ENCODE measurements around the gene KCNC3.
A peak's percentile ranks its signal among the peaks of the same experiment; 100 is the strongest.

Gene KCNC3

DNA sequence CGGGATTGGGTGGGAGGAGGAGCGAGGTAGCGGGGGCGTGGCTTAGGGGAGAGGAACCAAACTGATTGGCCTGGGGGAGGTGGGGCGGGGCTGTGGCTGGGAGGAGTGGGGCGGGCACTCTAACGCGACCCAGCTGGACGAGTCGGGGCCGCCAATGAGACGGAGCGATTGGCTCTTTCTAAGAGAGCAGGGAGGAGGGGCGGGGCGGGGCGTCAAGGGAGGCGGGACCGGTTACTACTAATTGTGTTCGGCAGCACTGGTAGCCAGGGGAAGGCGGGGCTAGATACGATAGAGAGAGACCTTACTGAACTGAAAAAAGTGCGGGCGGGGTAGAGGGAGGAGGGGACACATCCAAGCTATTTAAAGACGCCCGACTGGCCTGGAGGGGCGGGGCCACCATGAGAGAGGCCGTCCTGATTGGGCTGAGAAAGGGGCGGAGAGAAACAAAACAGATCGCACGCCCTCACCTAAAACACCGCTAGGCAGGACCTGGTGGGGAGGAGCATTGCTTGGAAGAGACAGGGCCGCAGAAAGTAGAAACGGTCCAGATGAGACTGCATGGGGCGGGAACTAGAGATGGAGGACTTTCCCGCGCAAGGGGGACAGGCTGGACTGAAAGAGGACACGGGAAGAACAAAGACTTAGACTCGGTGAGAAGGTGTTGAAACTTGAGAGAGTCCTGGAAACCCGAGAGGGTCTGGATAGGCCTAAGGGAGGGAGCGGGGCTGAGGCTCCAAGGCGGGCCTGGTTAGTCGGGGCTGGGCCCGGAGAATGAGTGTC lies at the start of gene KCNC3:
TSS of gene KCNC3 (minus strand) at position 232 of the 780 bp plus-strand sequence. CDS start 295 bp downstream, outside the sequence.
- peak within 1 kb of the TSS; percentile 84 for H3K27ac Mint-ChIP-seq
- H3K9me3 Mint-ChIP-seq, result peaks cover 6% of the 10 kb centered on the region
- peaks cover 65% of the 10 kb centered on the region for H3K27me3 Mint-ChIP-seq
- peaks cover 64% of the 10 kb centered on the region for H3K4me1 Mint-ChIP-seq (ENCODE audit: low read depth)
- peaks cover 9% of the 10 kb centered on the region for H3K36me3 Mint-ChIP-seq (ENCODE audit: low read depth)
- peak within 1 kb of the TSS; percentile 84 for H3K4me3 Mint-ChIP-seq

DNA sequence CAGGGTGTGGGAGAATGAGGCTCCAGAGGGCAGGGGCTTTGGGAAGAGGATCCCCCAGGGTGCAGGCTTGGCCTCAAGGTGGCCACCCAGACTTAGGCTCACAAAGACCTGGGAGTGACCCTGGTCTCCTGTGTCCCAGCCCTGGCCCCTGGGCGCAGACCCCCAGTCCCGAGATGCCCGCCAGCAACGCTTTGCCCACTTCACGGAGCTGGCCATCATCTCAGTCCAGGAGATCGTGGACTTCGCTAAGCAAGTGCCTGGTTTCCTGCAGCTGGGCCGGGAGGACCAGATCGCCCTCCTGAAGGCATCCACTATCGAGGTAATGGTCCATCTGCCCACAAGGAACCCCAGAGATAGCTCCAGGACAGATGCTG lies 49.7 kb upstream of the KCNC3 start:
- no peaks in the 10 kb centered on the region for H3K9me3 Mint-ChIP-seq
- H3K4me1 Mint-ChIP-seq (ENCODE audit: low read depth), result peaks cover 31% of the 10 kb centered on the region
- peaks cover 43% of the 10 kb centered on the region for H3K36me3 Mint-ChIP-seq (ENCODE audit: low read depth)
- no peaks in the 10 kb centered on the region for H3K27me3 Mint-ChIP-seq
- no peak overlapping the region for H3K4me3 Mint-ChIP-seq
- H3K27ac Mint-ChIP-seq, result no peak overlapping the region

DNA sequence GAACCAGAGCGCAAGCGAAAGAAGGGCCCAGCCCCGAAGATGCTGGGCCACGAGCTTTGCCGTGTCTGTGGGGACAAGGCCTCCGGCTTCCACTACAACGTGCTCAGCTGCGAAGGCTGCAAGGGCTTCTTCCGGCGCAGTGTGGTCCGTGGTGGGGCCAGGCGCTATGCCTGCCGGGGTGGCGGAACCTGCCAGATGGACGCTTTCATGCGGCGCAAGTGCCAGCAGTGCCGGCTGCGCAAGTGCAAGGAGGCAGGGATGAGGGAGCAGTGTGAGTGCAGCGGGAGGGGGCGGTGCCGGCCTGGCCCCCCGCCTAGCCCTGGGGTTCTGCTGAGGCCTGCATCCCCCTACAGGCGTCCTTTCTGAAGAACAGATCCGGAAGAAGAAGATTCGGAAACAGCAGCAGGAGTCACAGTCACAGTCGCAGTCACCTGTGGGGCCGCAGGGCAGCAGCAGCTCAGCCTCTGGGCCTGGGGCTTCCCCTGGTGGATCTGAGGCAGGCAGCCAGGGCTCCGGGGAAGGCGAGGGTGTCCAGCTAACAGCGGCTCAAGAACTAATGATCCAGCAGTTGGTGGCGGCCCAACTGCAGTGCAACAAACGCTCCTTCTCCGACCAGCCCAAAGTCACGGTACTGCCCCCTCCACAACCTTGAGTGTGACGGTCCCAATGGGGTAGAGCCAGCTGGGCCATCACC lies 49.1 kb upstream of the KCNC3 start:
- H3K4me1 Mint-ChIP-seq (ENCODE audit: low read depth), result peaks cover 26% of the 10 kb centered on the region
- no peaks in the 10 kb centered on the region for H3K27me3 Mint-ChIP-seq
- H3K9me3 Mint-ChIP-seq, result no peaks in the 10 kb centered on the region
- peaks cover 40% of the 10 kb centered on the region for H3K36me3 Mint-ChIP-seq (ENCODE audit: low read depth)
- H3K4me3 Mint-ChIP-seq, result peak overlapping the region; percentile 35
- H3K27ac Mint-ChIP-seq, result no peak overlapping the region

DNA sequence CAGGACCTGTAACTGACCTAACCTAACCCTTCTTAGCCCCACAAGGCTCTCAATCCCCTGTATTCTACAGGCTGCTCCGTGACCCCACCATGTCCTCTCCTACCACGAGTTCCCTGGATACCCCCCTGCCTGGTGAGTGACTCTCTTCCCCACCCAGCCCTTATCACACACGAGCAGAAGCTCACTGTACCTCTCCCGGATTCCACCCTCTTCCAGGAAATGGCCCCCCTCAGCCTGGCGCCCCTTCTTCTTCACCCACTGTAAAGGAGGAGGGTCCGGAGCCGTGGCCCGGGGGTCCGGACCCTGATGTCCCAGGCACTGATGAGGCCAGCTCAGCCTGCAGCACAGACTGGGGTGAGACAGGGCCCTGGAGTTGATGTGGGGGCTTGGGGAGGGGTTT lies 48.3 kb upstream of the KCNC3 start:
- Mint-ChIP-seq H3K36me3 (ENCODE audit: low read depth) (peaks cover 35% of the 10 kb centered on the region), H3K4me3 (peak overlapping the region; percentile 90), H3K27me3 (no peaks in the 10 kb centered on the region), H3K4me1 (ENCODE audit: low read depth) (peaks cover 23% of the 10 kb centered on the region), H3K27ac (no peak overlapping the region), H3K9me3 (no peaks in the 10 kb centered on the region)

DNA sequence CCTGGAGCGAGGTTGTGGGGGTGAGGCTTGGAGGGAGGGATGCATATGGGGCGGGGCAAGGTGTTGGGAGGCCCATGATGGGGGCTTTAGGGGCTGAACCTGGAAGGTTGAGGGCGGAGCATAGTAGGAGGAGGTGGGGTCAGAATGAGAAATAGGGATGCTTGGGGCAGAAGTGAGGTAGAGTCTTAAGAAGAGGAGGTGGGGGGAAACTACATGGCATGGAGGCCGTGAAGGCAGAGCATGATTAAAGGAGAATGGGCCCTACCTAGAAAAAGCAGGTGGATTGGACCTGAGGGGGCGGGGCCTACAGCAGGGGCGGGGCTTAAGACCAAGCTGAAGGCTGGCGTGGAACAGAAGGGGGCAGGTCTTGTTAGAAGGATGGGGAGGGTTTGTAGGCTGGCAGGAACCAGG lies 47.9 kb upstream of the KCNC3 start:
- no peaks in the 10 kb centered on the region for H3K9me3 Mint-ChIP-seq

DNA sequence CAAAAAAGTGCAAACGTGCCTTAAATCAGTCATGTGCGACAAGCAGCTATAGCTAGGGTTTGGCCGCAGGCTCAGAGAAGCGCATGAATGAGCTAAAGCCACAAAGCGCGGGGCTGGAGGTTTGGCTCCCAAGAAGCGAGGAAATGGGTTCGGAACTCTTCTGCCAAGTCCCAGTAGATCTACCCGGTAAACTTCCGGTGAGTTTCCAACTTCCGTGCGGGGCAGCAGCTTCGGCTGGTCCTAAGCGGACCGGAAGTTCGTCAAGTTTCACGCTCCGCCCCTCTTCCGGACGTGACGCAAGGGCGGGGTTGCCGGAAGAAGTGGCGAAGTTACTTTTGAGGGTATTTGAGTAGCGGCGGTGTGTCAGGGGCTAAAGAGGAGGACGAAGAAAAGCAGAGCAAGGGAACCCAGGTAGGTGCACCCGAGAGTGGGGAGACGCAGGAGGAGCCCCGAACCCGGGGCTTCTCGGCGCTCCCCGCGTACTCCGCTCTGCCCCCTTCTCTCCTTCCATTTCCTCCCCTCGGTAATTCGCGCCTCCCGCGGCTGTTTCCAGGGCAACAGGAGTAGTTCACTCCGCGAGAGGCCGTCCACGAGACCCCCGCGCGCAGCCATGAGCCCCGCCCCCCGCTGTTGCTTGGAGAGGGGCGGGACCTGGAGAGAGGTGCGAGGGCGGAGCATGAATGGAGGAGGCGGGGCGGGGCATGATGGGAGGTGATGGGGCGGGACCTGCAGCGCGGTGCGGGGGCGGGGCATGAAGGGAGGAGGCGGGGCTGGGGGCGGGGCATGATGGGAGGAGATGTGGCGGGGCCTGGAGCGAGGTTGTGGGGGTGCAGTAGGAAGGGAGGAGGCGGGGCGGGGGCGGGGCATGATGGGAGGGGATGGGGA lies 47.2 kb upstream of the KCNC3 start, which contains the start of gene NR1H2:
TSS of gene NR1H2 (plus strand) at position 292 of the 885 bp plus-strand sequence. CDS start 1,149 bp downstream, outside the sequence.
- Mint-ChIP-seq H3K9me3 (no peaks in the 10 kb centered on the region), H3K4me1 (ENCODE audit: low read depth) (peaks cover 23% of the 10 kb centered on the region), H3K36me3 (ENCODE audit: low read depth) (peaks cover 34% of the 10 kb centered on the region), H3K27ac (peak within 1 kb of the TSS; percentile 94), H3K4me3 (peak within 1 kb of the TSS; percentile 90), H3K27me3 (no peaks in the 10 kb centered on the region)

More for the DNA sequence above, 47.9 kb upstream of the KCNC3 start:
- Mint-ChIP-seq H3K4me3 (peak overlapping the region; percentile 90), H3K36me3 (ENCODE audit: low read depth) (peaks cover 35% of the 10 kb centered on the region), H3K27me3 (no peaks in the 10 kb centered on the region), H3K27ac (peak overlapping the region; percentile 65), H3K4me1 (ENCODE audit: low read depth) (peaks cover 23% of the 10 kb centered on the region)

DNA sequence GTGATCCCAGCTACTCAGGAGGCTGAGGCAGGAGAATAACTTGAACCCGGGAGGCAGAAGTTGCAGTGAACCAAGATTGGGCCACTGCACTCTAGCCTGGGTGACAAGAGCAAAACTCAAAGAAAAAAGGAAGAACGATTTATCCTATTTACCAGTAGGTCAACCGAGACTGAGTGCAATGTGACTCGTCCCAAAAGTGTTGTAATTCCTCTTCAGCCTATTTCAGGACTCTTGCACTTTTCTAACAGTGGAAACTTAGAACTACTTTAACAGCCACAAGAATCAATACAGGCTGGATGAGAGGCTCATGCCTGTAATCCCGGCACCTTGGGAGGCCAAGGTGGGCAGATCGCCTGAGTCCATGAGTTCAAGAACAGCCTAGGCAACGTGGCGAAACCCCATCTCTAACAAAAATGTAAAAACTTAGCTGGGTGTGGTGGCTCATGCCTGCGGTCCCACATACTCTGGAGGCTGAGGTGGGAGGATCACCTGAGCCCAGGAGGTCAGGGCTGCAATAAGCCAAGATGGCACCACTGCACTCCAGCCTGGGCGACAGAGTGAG lies 42.8 kb upstream of the KCNC3 start:
- Mint-ChIP-seq H3K4me3 (no peak overlapping the region), H3K9me3 (no peaks in the 10 kb centered on the region), H3K27me3 (no peaks in the 10 kb centered on the region), H3K4me1 (ENCODE audit: low read depth) (peaks cover 38% of the 10 kb centered on the region), H3K36me3 (ENCODE audit: low read depth) (no peaks in the 10 kb centered on the region), H3K27ac (no peak overlapping the region)

DNA sequence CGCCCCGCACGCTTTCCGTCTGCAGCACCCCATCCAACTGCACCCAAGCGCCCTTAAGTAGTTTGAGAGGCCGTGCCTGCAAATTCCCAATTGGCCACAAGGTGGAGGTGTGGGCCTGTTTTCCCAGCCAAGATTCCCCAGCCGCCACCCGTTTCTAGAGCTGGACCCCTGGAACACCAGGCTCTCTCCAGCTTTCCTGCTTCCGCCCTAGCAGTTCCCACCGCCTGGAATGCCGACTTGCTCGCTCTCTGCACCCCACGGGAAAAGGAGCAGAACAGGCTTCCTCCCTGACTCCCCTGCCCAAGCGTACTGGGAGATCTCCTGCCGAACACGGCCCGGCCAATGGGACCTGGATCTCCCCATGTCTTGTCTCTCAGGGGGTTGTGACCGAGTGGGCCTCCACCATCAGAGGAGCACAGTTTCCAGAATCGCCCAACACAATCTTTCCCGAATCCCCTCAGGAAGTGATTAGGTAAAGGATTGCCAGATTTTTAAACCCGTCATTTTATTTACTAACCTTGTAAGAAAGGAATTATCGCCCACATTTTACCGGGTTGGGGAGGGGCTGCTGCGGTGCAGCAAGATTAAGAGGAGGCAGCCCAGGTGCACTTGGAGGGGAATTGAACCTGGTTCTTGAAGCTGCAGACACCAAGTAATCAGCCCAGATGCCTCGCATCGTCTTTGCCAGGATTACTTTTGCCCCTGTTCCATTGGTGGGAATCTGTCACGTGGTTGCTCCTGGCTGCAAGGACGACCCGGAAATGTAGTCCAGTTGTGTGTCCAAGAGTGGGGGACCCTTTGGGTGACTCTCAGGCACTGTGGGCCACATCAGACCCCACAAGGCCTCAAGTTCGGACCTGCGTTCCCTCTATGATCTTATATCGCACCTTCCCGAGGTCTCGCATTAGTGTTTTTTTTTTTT lies 39.7 kb upstream of the KCNC3 start:
- Mint-ChIP-seq H3K36me3 (ENCODE audit: low read depth) (no peaks in the 10 kb centered on the region), H3K9me3 (no peaks in the 10 kb centered on the region), H3K4me1 (ENCODE audit: low read depth) (peaks cover 48% of the 10 kb centered on the region), H3K27ac (peak overlapping the region; percentile 91), H3K27me3 (no peaks in the 10 kb centered on the region), H3K4me3 (peak overlapping the region; percentile 83)

DNA sequence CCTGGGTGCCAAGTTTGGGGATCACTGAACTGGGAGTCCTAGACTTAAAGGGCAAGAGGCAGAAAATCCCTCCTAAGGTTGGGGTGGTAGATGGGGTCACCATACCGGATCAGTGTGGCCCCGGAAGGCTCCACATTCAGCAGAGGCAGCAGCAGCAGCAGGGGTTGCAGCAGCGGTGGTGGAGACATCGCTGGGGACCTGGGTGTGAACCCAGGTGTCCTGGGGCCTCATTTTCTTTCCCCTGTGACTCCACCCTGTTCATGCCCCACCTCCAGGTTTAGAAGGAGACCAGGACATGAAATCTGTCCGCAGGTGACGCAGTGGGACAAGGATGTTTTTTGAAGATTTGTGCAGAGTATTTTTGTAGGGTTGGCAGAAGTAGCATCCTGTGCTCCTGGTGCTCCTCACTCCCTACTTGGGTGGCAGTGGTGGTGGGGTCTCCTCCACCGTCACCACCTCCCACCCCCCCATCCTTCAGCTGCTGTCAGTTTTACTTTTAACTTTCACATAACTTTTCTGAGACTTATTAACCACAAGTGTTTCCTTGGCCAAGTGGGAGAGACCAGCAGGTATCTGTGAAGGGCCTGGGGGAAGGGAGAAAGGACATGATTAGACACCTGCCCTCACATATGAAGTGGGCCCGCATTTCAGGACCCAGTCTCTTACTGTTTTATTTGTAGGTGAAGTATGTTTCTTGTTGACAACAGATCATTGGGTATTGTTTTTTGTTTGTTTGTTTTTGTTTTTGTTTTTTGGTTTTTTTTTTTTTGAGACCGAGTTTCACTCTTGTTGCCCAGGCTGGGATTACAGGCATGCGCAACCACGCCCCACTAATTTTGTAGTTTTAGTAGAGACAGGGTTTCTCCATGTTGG lies 36.5 kb upstream of the KCNC3 start, which contains the start of gene NAPSA:
TSS of gene NAPSA (minus strand) at position 206 of the 873 bp plus-strand sequence. CDS start at position 188, 18 bp downstream.
- H3K9me3 Mint-ChIP-seq, result no peaks in the 10 kb centered on the region
- peak within 1 kb of the TSS; percentile 96 for H3K27ac Mint-ChIP-seq
- H3K4me1 Mint-ChIP-seq (ENCODE audit: low read depth), result peaks cover 79% of the 10 kb centered on the region
- H3K36me3 Mint-ChIP-seq (ENCODE audit: low read depth), result peaks cover 7% of the 10 kb centered on the region
- H3K27me3 Mint-ChIP-seq, result no peaks in the 10 kb centered on the region
- peak within 1 kb of the TSS; percentile 80 for H3K4me3 Mint-ChIP-seq

DNA sequence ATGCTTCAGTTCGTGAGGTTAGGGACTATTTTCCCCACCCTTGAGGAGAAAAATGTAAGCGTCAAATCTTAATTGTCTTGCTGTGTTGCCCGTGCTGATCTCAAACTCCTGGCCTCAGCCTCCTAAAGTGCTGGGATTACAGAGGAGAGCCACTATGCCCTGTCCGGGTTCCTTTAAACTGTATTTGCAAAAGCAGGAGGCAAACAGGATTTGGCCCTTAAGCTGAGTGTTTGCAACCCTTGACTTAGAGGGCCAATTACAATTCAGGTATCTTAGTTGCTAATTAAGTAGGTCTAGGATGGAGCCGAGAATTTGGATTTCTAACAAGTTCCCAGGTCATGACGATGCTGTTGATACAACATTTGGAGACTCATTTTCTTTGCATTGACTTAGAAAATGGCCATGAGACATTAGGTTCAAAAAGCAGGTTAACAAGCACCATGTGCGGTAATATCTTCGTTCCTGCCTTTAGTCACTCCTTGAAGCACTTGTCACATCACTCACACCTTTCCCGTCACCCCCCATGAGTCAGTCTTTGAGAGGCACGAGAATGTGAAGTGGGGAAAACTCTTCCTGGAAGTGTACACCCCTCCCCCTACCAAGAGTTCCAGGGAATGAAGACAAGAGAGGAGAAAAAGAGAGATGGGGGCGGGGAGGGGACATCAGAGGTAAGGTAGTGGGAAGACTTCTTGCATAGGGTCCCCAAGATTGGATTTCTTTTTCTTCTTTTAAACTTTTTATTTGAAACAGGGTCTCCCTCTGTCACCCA lies 33.7 kb upstream of the KCNC3 start:
- Mint-ChIP-seq H3K4me3 (peak overlapping the region; percentile 30), H3K27me3 (no peaks in the 10 kb centered on the region), H3K9me3 (no peaks in the 10 kb centered on the region), H3K36me3 (ENCODE audit: low read depth) (peaks cover 7% of the 10 kb centered on the region), H3K27ac (peak overlapping the region; percentile 87), H3K4me1 (ENCODE audit: low read depth) (peaks cover 90% of the 10 kb centered on the region)

DNA sequence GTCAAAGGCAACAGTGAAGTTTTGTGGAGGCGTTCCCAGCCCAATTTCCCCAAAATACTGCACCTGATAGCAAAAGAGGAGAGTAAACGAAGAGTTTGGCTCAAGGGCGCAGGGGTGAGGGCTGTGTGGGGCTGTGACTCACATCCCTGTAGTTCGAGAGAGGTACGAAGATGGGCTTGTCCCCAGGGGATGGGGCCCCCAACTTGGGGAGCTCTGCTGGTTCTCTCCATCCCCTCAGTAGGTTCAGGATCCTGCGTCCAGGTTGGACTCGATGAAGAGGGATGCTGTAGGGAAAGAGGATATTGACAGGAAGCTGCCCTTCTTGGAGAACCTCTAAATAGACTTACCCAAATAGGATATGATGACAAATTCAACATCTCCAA lies 32.8 kb upstream of the KCNC3 start:
- Mint-ChIP-seq H3K4me1 (ENCODE audit: low read depth) (peaks cover 91% of the 10 kb centered on the region), H3K27ac (peak overlapping the region; percentile 87), H3K36me3 (ENCODE audit: low read depth) (peaks cover 7% of the 10 kb centered on the region), H3K9me3 (no peaks in the 10 kb centered on the region), H3K4me3 (peak overlapping the region; percentile 54), H3K27me3 (no peaks in the 10 kb centered on the region)

DNA sequence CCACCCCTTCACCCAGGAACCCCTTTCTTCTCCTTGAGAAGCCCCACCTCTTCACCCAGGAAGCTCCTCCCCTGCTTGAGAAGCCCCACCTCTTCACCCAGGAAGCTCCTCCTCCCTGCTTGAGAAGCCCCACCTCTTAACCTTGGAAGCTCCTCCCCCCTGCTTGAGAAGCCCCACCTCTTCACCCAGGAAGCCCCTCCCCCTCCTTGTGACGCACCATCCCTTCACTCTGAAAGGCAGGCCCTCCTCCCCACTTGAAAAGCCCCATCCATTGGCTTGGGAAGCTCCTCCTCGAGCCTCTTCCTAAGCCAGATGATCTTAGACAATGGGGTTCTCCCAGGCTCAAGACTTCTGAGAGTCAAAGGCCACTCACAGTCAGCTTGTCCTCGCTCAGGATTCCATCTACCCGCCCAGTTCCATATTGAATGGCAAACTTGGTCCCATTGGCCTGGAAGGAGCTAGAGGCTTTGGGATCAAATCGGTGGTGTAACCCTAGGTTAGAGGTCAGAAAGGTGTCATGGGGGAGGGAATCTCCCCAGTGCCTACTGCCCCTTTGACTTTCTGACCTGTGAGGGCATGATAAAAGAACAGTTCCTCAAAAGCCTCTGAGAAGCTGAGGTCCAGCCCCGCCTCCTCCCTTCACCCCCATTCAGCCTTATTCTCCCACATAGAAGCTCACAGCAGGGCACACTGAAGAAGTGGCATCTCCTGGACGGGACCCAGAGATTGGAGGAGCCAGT lies 32.3 kb upstream of the KCNC3 start:
- peak overlapping the region; percentile 54 for H3K4me3 Mint-ChIP-seq
- peaks cover 7% of the 10 kb centered on the region for H3K36me3 Mint-ChIP-seq (ENCODE audit: low read depth)
- H3K4me1 Mint-ChIP-seq (ENCODE audit: low read depth), result peaks cover 90% of the 10 kb centered on the region

More for the DNA sequence above, 32.3 kb upstream of the KCNC3 start:
- H3K27ac Mint-ChIP-seq, result peak overlapping the region; percentile 87
- H3K9me3 Mint-ChIP-seq, result no peaks in the 10 kb centered on the region
- no peaks in the 10 kb centered on the region for H3K27me3 Mint-ChIP-seq
